Stimulated activated CD4-positive, alpha-beta T cell treated with anti-CD3 and anti-CD28 coated beads, Interleukin-15, amount 100 ng/mL, for 48 hours (primary cell): ENCODE measurements around the gene TASOR.

Experiments
- DNase-seq, 2 donors: peaks; one replicate each; pipeline ENCODE4 v3.0.0-alpha.2; 2020; ENCODE audit warnings: low read depth in 2 of 2

Gene TASOR

GRCh38 chr3:56682462-56683121, 473 bp downstream of the TASOR start:
- DNase-seq = peak; percentile 64 to 66

- no peak for DNase-seq
Observed at GRCh38 chr3:56681984-56682461, 1.0 kb downstream of the TASOR start.

GRCh38 chr3:56680054-56680580, 2.9 kb downstream of the TASOR start:
- no peak for DNase-seq

- DNase-seq = no peak
Observed at GRCh38 chr3:56677286-56677685, 5.8 kb downstream of the TASOR start.

GRCh38 chr3:56673781-56674457, 9.1 kb downstream of the TASOR start:
- no peak for DNase-seq

GRCh38 chr3:56667973-56668579, 15.0 kb downstream of the TASOR start:
- no peak for DNase-seq

GRCh38 chr3:56664823-56665222, 18.2 kb downstream of the TASOR start:
- no peak for DNase-seq

- no peak for DNase-seq
Observed at GRCh38 chr3:56655709-56656108, 27.4 kb downstream of the TASOR start.

GRCh38 chr3:56654460-56654859, 28.6 kb downstream of the TASOR start:
- no peak for DNase-seq

GRCh38 chr3:56645407-56645806, 37.7 kb downstream of the TASOR start:
- no peak for DNase-seq

- DNase-seq = no peak
Observed at GRCh38 chr3:56633602-56634535, 49.2 kb downstream of the TASOR start.
